Measurements from ENCODE around the gene MC1R.

Gene MC1R

DNA sequence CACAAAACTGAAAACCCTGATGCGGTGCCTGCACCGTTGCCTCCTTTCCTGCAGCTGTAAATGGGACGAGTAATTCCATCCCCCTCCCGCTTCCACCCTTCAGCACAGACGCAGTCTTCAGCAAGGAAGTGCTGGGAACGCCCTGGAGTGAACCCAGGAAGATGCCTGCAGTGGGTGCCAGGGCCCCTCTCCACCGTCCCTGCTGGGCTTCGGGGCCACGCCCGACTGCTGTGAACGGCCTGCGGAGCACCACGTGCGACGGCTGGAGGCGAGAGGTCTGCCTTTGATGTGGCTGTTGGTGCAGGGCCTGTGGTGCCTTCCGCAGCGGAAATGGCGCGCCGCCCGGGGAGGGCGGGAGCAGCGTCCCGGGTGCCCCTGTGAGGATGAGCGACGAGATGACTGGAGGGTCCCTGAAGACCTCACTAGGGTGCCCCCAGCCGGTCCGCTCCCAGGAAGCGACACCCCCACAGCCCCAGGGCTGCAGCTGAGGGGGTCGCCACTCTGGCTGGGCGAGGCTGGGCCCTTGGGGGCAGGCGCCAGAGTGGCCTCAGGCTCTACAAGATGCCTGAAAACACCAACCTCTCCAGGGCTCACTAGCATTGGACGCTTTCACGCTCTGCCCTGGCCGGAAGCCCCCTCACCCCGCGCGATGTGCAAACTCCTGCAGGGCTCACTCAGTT lies 749 bp upstream of the MC1R start:
- Mint-ChIP-seq H3K27me3 (peaks cover 6% of the 10 kb centered on the region), H3K27ac (no peak overlapping the region), H3K4me3 (peak overlapping the region; percentile 62), H3K4me1 (ENCODE audit: low read depth) (peaks cover 34% of the 10 kb centered on the region), H3K36me3 (peaks cover 3% of the 10 kb centered on the region), H3K9me3 (ENCODE audit: low read depth) (no peaks in the 10 kb centered on the region)

DNA sequence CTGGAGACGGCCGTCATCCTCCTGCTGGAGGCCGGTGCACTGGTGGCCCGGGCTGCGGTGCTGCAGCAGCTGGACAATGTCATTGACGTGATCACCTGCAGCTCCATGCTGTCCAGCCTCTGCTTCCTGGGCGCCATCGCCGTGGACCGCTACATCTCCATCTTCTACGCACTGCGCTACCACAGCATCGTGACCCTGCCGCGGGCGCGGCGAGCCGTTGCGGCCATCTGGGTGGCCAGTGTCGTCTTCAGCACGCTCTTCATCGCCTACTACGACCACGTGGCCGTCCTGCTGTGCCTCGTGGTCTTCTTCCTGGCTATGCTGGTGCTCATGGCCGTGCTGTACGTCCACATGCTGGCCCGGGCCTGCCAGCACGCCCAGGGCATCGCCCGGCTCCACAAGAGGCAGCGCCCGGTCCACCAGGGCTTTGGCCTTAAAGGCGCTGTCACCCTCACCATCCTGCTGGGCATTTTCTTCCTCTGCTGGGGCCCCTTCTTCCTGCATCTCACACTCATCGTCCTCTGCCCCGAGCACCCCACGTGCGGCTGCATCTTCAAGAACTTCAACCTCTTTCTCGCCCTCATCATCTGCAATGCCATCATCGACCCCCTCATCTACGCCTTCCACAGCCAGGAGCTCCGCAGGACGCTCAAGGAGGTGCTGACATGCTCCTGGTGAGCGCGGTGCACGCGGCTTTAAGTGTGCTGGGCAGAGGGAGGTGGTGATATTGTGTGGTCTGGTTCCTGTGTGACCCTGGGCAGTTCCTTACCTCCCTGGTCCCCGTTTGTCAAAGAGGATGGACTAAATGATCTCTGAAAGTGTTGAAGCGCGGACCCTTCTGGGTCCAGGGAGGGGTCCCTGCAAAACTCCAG lies 1.1 kb downstream of the MC1R start:
- no peaks in the 10 kb centered on the region for H3K9me3 Mint-ChIP-seq (ENCODE audit: low read depth)
- H3K4me1 Mint-ChIP-seq (ENCODE audit: low read depth), result peaks cover 34% of the 10 kb centered on the region
- H3K36me3 Mint-ChIP-seq, result no peaks in the 10 kb centered on the region
- H3K27ac Mint-ChIP-seq, result no peak overlapping the region
- H3K27me3 Mint-ChIP-seq, result peaks cover 6% of the 10 kb centered on the region
- H3K4me3 Mint-ChIP-seq, result peak overlapping the region; percentile 59

DNA sequence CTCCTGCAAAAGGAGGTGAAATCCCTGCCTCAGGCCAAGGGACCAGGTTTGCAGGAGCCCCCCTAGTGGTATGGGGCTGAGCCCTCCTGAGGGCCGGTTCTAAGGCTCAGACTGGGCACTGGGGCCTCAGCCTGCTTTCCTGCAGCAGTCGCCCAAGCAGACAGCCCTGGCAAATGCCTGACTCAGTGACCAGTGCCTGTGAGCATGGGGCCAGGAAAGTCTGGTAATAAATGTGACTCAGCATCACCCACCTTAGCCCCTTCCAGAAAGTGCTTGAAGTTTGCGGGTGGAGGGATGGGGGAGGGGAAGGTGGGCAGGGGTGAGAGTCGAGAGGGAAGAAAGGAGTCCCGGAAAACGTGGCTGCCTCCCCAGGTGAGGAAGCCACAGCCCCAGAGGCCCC lies 2.1 kb downstream of the MC1R start:
- Mint-ChIP-seq H3K4me3 (no peak overlapping the region), H3K36me3 (no peaks in the 10 kb centered on the region), H3K4me1 (ENCODE audit: low read depth) (peaks cover 34% of the 10 kb centered on the region), H3K27ac (no peak overlapping the region), H3K9me3 (ENCODE audit: low read depth) (no peaks in the 10 kb centered on the region), H3K27me3 (peaks cover 6% of the 10 kb centered on the region)

DNA sequence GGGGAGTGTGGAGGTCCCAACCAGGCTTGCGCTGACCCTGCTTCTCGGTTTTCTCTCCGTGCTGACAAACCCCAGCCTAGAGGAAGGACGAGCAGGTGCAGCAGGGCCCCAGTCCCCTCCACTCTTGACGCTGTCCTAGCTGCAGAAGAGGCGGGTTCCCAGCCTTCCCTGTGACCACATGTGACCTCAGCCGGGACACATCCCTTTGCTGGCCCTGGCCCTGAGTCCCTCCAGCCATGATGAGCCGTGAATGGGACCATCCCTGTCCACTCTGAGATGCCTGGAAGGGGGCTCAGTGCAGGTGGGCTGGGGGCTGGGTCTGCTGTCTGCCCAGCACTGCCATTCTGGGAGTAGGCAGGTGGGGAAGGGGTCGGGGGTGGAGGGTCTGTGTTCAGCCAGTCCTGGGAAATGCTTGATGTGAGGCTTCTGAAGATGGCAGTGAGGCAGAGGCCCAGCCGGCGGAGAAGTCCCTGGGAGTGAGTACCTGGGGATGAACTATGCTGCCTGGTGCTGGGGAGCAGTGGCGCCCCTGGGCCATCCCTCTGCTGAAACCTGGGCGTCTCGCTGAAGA lies 2.6 kb downstream of the MC1R start:
- H3K4me1 Mint-ChIP-seq (ENCODE audit: low read depth), result peaks cover 34% of the 10 kb centered on the region
- H3K9me3 Mint-ChIP-seq (ENCODE audit: low read depth), result no peaks in the 10 kb centered on the region
- H3K4me3 Mint-ChIP-seq, result no peak overlapping the region
- H3K27ac Mint-ChIP-seq, result no peak overlapping the region
- no peaks in the 10 kb centered on the region for H3K36me3 Mint-ChIP-seq
- peaks cover 6% of the 10 kb centered on the region for H3K27me3 Mint-ChIP-seq

DNA sequence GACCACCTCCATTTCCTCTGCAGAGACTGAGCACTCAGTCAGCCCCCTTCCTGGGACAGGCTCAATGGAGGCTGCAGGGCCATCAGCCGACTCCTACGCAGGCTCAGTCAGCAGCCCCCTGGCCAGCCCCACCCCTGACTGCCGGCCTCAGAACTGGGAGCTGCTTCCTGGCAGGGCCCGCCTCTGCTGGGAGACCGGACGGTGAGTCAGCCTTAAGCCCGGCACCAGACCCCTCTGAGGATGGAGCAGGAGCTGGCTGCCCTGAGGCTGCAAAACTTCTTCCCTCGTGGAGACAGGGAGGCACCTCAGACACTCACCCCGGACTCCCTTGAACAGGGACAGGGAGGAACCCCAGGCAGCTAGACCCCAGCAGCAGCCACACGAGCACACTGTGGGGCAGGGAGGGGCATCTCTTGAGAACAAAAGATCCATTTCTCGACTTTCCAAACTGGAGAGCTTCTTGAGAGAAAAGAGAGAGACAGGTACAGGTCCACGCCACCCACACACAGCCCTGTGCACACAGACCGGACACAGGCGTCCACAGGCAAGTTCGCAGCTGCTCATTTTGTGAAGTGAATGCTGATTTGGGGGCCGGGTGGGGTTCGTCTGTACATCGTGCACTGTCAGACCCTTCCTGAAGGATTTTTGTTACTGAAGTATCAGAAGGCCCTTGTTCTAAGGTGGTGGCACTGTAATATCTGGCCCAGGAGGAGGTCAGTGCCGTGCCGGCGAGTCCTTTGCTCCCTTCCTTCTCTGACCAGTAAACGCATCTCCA lies 3.2 kb downstream of the MC1R start:
- H3K4me3 Mint-ChIP-seq, result peak overlapping the region; percentile 67
- H3K27ac Mint-ChIP-seq, result no peak overlapping the region
- H3K4me1 Mint-ChIP-seq (ENCODE audit: low read depth), result peaks cover 36% of the 10 kb centered on the region
- H3K36me3 Mint-ChIP-seq, result no peaks in the 10 kb centered on the region
- H3K9me3 Mint-ChIP-seq (ENCODE audit: low read depth), result no peaks in the 10 kb centered on the region
- peaks cover 6% of the 10 kb centered on the region for H3K27me3 Mint-ChIP-seq

DNA sequence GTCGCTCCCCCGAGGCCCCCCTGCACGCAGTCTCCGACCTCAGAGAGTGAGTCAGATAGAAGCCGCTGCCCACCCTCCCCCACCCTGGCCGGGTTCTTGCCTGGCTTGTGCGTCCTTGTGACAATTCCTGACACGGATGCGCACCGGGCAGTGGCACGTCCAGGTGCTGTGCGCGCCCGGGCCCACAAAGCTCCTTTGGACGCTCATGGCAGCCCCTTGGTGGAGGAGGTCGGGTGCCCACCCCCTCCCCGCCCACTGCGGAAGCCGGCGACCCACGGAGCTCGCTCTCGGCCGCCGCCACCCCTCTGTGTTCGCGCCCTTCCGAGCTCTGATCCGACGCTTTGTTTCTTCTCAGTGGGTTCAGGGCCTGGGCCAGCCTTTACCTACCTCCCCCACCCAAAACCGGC lies 3.8 kb downstream of the MC1R start:
- Mint-ChIP-seq H3K27me3 (peaks cover 7% of the 10 kb centered on the region), H3K27ac (no peak overlapping the region), H3K4me1 (ENCODE audit: low read depth) (peaks cover 36% of the 10 kb centered on the region), H3K36me3 (no peaks in the 10 kb centered on the region), H3K9me3 (ENCODE audit: low read depth) (no peaks in the 10 kb centered on the region), H3K4me3 (peak overlapping the region; percentile 67)

DNA sequence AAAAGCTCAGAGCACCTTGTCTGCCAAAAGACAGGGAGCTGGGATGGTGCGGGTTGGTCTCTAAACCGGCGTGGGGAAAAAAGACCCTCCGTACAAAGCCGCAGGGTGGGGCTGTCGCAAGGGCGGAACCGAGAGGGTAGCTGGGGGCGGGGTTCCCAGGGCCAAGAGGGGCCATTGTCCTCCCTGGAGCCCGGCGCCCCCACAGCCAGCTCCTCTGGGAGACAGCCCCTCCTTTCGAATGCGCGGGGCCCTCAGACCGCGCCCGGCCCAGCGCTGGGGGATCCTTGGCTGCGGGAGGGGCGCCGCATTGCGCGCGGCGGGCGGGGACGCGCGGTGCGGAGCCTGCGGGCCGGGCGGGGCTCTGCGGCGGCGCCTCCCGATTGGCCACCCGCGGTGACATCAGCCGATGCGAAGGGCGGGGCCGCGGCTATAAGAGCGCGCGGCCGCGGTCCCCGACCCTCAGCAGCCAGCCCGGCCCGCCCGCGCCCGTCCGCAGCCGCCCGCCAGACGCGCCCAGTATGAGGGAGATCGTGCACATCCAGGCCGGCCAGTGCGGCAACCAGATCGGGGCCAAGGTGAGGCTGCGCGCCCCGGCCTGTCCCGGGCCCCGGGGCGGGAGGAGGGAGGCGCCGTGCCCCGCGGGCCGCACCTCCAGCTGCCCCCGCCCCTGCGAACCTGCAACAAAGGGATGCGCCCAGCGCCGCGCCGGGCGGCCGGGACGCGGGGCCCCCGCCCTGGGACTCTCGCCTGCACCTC lies 4.4 kb downstream of the MC1R start, which contains the start of gene TUBB3:
TSS of gene TUBB3 (plus strand) at position 459 of the 756 bp plus-strand sequence. CDS start at position 519, 60 bp downstream.
- Mint-ChIP-seq H3K27me3 (peaks cover 7% of the 10 kb centered on the region), H3K27ac (no peak within 1 kb of the TSS), H3K9me3 (ENCODE audit: low read depth) (no peaks in the 10 kb centered on the region), H3K4me3 (peak within 1 kb of the TSS; percentile 67), H3K4me1 (ENCODE audit: low read depth) (peaks cover 31% of the 10 kb centered on the region), H3K36me3 (no peaks in the 10 kb centered on the region)

DNA sequence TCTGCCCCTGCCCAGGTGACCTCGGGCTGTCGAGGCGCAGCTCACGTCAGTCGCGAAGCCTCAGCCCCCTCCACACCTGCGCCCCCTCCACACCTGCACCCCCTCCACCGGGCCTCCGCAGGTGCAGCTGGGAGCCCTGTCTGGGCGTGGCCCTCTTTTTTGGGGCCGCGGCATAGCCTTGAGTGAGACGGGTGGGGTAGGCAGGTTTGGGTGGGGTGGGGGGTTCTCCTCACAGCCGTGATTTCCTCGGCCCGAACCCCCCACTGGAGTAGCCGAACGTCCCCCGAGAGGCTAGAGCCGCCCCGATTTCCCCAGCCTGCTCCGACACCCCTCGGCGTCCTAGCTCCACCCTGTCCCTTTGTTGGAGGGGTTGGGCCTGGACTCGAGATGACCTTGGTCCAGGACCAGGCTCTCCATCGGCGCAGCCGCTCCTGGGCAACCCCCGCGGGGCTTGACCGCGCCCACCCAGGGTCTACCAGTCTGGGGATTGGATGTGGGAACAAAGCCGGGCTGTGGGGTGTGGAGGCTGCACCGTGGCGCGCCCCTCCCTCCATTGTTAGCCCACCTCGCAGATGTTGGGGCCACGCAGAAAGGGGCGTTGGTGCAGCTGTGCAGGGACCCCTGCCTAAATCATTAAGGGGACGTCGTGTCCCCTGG lies 5.1 kb downstream of the MC1R start:
- Mint-ChIP-seq H3K9me3 (ENCODE audit: low read depth) (no peaks in the 10 kb centered on the region), H3K27me3 (peaks cover 7% of the 10 kb centered on the region), H3K4me3 (no peak overlapping the region), H3K36me3 (no peaks in the 10 kb centered on the region), H3K27ac (no peak overlapping the region), H3K4me1 (ENCODE audit: low read depth) (peaks cover 29% of the 10 kb centered on the region)

DNA sequence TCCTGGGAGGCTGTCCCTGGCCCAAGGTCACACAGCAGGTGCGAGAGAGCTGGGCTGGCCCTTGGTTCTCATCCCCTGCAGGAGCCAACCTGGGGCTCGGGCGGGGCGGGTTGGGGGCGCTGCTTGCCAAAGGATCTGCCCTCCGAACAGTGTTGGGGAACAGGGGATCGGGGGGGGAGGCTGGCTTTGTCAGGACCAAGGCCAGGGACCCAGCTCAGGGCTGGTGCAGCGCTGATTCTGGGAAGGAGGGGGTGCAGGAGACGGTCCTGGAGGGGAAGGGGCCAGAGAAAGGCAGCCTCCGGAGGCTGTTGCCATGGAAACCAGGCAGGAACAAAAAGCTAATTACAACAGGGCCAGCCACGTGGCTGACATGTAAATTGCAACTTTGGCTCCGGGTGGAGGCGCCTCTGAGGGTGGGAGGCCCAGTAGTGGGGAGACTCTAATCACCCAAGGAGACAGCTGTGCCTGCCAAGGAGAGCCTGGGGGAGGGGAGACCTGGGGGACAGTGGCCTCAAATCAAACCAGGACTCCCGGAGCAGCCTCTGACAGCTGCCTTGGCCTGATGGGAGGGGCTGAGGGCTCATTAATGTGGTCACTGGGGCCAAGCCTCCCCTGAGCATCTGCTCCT lies 5.7 kb downstream of the MC1R start:
- Mint-ChIP-seq H3K9me3 (ENCODE audit: low read depth) (no peaks in the 10 kb centered on the region), H3K27me3 (peaks cover 10% of the 10 kb centered on the region), H3K36me3 (no peaks in the 10 kb centered on the region), H3K4me1 (ENCODE audit: low read depth) (peaks cover 27% of the 10 kb centered on the region), H3K4me3 (no peak overlapping the region), H3K27ac (no peak overlapping the region)

DNA sequence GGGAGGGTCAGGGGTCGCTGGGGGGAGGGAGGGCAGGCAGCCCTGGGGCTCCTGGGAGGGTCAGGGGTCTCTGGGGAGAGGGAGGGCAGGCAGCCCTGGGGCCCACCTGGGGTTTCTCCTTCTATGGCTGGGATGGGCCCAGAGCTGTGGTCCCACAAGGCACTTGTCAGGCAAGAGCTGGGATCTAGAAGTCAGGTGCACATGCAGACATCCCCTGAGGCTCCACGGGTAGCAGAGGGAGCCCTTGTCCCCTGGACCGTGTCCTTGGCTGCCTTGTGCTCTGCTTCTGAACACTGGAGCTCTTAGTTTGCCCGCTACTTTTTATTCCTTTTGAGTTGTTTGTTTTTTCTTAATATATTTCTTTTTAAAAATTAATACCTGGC lies 6.3 kb downstream of the MC1R start:
- no peak overlapping the region for H3K27ac Mint-ChIP-seq
- peaks cover 10% of the 10 kb centered on the region for H3K27me3 Mint-ChIP-seq
- H3K9me3 Mint-ChIP-seq (ENCODE audit: low read depth), result no peaks in the 10 kb centered on the region
- peaks cover 23% of the 10 kb centered on the region for H3K4me1 Mint-ChIP-seq (ENCODE audit: low read depth)
- no peaks in the 10 kb centered on the region for H3K36me3 Mint-ChIP-seq
- H3K4me3 Mint-ChIP-seq, result no peak overlapping the region

DNA sequence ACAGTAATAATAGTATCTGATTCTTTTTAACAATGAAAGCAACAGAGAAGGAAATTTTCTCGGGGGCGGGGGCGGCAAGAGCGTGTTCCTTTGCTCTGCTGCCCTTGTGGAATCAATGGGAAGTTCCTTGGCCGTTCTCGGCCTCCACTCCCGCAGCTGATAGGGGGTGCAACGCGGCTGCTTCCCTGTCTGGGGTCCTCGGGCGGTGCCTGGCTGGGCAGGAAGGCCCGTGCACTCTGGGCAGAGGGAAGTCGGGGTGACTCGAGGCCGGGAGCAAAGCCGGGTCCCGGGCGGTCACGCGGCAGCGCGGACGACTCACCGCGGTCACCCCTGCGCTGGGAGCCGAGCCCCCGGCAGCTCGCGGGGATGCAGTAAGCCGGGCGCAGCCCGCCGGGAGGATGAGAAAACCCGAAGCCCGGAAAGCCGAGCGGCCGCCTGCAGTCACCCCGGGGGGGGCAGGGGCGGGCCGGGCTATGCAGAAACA lies 7.0 kb downstream of the MC1R start:
- Mint-ChIP-seq H3K4me3 (no peak overlapping the region), H3K27me3 (peaks cover 9% of the 10 kb centered on the region), H3K27ac (no peak overlapping the region), H3K9me3 (ENCODE audit: low read depth) (no peaks in the 10 kb centered on the region), H3K4me1 (ENCODE audit: low read depth) (peaks cover 18% of the 10 kb centered on the region), H3K36me3 (no peaks in the 10 kb centered on the region)

DNA sequence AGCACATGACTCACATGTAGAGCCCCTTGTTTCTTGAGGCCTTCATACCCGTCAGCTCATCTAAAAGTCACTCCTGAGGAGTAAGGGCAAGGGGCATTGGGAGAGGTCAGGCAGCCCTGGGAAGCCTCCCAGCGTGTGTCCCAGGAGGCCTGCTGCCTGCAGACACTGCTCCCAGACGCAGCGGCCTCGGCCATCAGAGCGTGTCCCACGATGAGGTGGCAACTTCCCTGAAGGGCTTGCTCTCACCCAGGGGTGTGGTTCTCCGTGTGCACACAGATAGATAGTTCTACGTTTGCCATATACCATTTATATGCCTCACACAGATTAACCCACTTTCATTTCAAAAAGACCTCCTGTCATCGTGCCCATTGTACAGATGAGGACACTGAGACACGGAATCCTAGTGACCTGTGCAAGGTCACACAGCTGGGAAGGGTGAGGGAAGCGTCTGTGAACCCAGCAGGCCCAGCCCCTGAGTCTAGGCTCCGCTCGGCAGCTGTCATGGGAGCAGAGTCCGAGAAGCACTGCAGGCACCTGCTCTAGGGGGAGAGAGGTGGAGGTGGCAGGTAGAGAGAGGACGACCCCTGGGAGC lies 12.7 kb downstream of the MC1R start:
- Mint-ChIP-seq H3K9me3 (ENCODE audit: low read depth) (no peaks in the 10 kb centered on the region), H3K36me3 (no peaks in the 10 kb centered on the region), H3K27me3 (peaks cover 6% of the 10 kb centered on the region), H3K4me3 (no peak overlapping the region), H3K4me1 (ENCODE audit: low read depth) (peaks cover 2% of the 10 kb centered on the region), H3K27ac (no peak overlapping the region)

DNA sequence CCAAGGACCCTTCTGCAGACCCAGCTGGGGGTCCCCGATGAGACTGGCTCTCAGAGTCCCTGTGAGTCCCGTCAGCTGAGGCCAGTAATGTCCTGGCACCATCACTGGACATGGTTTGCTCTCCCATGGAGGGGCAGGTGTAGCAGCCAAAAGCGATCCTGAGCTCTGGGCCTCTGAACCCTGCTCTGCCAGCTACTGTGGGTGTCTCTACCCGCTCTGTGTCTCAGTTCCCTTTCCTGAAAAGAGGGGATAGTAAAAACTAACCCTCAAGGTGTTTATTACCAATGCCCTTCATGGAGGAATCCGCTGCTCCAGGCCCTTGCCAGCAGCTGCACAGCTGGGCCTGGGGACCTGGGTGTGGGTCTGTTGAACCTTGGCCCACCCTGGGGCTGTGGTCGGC lies 13.3 kb downstream of the MC1R start:
- no peaks in the 10 kb centered on the region for H3K36me3 Mint-ChIP-seq
- no peaks in the 10 kb centered on the region for H3K9me3 Mint-ChIP-seq (ENCODE audit: low read depth)
- H3K27ac Mint-ChIP-seq, result no peak overlapping the region
- no peak overlapping the region for H3K4me3 Mint-ChIP-seq
- peaks cover 6% of the 10 kb centered on the region for H3K27me3 Mint-ChIP-seq
- no peaks in the 10 kb centered on the region for H3K4me1 Mint-ChIP-seq (ENCODE audit: low read depth)
